HFF-Myc (cell line): ENCODE data around the gene RET.

Experiments
- DNase-seq: peaks from one replicate; pipeline ENCODE4 v3.0.0-alpha.2; 2011; ENCODE audit warnings: low read depth; ENCODE audit errors: extremely low read depth
- H3K4me3 ChIP-seq: replicated peaks from 2 replicates; pipeline ENCODE4 v1.5.1; 2011; ENCODE audit warnings: low read depth, mild to moderate bottlenecking, control low read depth, low read length
- TF ChIP-seq, protein P1 (sequence below): IDR thresholded peaks from 2 replicates; pipeline ENCODE4 v1.5.1; 2012; ENCODE audit warnings: mild to moderate bottlenecking, low read depth, low read length, control low read depth; ENCODE audit errors: missing control alignments

RET gene

GRCh38 chr10:43153901-43154300, 77.0 kb downstream of the RET start:
- no peak overlapping the region for H3K4me3 ChIP-seq
- TF ChIP-seq, protein P1, sequence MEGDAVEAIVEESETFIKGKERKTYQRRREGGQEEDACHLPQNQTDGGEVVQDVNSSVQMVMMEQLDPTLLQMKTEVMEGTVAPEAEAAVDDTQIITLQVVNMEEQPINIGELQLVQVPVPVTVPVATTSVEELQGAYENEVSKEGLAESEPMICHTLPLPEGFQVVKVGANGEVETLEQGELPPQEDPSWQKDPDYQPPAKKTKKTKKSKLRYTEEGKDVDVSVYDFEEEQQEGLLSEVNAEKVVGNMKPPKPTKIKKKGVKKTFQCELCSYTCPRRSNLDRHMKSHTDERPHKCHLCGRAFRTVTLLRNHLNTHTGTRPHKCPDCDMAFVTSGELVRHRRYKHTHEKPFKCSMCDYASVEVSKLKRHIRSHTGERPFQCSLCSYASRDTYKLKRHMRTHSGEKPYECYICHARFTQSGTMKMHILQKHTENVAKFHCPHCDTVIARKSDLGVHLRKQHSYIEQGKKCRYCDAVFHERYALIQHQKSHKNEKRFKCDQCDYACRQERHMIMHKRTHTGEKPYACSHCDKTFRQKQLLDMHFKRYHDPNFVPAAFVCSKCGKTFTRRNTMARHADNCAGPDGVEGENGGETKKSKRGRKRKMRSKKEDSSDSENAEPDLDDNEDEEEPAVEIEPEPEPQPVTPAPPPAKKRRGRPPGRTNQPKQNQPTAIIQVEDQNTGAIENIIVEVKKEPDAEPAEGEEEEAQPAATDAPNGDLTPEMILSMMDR: no peak
- DNase-seq: no peak

- no peak overlapping the region for H3K4me3 ChIP-seq
- no peak for DNase-seq
- TF ChIP-seq, protein P1: no peak
These were observed 78.4 kb downstream of the RET start for GRCh38 chr10:43155221-43155620.

GRCh38 chr10:43155741-43156140, 78.9 kb downstream of the RET start:
- H3K4me3 ChIP-seq: no peak overlapping the region
- no peak for DNase-seq
- TF ChIP-seq, protein P1: no peak

- TF ChIP-seq, protein P1: no peak
- H3K4me3 ChIP-seq: no peak overlapping the region
- no peak for DNase-seq
These were observed 79.9 kb downstream of the RET start for GRCh38 chr10:43156590-43157341.

- TF ChIP-seq, protein P1: no peak
- DNase-seq: no peak
These were observed 81.8 kb downstream of the RET start for GRCh38 chr10:43158636-43159035.

DNA sequence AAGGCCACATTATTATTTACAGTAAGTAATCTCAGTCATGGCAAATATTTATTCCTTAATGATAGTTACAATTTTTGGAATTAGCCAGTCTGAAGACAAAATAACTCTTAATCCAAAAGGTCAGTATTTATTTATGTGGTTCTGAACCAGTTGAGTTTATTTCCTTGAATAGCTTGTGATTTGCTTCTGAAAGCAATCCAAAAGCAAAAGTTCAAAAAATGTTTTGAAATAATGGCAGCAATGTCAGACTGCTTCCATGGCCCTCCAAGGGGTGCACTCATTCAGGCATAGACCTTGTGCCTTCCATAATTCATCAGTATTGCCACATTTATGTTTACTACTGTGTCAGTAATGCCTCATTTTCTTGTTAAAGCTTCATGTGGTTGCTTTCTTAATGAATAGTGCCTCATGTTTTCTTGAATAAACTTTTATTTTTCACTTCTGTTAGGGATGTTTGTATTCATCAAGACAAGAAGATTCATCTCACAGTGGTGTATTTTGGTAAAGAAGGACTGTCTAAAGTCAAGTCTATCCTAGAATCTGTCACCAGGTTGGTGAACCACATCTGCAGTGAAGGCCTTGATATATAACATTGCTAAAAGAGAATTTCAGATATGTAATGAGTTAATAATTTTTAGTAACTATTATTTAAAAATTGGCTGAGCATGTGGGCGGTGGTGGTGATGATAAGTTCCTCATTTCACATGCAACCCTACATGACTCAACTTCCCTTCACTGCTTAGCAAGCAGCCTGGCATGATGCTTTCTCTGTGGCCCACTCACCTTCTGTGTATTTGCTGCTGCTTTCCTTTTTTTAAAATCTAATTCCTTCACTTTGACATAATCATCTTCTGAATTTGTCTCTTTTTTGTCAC, 83.4 kb downstream of the RET start:
- TF ChIP-seq, protein P1: no peak
- no peak for DNase-seq

More at GRCh38 chr10:43158636-43159035, 81.8 kb downstream of the RET start:
- H3K4me3 ChIP-seq: no peak overlapping the region

More for the DNA sequence above, 83.4 kb downstream of the RET start:
- no peak overlapping the region for H3K4me3 ChIP-seq
